Glomerular visceral epithelial cell (primary cell): Measurements from ENCODE around the gene MRPL52.
"Not testable (repeated sequence)": the region's sequence is repeated elsewhere in the genome, so short reads cannot be mapped to it uniquely, and the experiment has no call there.

ENCODE experiments used
- DNase-seq: peaks from one replicate; pipeline ENCODE4 v3.0.0-alpha.2; 2016; ENCODE audit errors: extremely low spot score

Gene MRPL52

GRCh38 chr14:22837750-22838538 lies 8.3 kb downstream of the MRPL52 start:
- peak; percentile 67 for DNase-seq

DNA sequence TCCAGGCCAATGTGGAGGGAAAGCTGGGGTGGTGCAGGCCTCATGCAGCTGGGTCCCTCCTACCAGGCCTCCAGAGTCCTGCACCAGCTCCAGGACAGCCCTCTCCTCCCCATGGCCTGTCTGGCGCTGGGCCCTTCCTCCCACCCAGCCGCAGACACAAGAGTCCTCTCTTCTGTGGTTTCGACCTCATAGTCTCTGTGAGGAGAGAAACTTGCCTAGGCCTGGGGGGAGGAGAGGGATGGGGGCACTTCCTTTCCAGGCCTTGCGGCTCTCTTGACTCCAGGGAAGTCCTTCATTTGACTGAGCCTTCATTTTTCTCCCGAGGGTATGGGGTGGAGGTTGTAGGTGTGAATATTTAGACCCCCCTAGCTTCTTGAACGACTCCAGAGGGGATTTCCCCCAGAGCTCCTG lies 8.9 kb downstream of the MRPL52 start:
- DNase-seq: peak; percentile 86

GRCh38 chr14:22839159-22839779 lies 9.6 kb downstream of the MRPL52 start:
- no peak for DNase-seq

- no peak for DNase-seq
Measured at GRCh38 chr14:22841311-22841710, 11.6 kb downstream of the MRPL52 start.

GRCh38 chr14:22841769-22842168 lies 12.1 kb downstream of the MRPL52 start:
- DNase-seq: no peak

- DNase-seq: no peak
Measured at GRCh38 chr14:22842211-22843122, 12.8 kb downstream of the MRPL52 start.

DNA sequence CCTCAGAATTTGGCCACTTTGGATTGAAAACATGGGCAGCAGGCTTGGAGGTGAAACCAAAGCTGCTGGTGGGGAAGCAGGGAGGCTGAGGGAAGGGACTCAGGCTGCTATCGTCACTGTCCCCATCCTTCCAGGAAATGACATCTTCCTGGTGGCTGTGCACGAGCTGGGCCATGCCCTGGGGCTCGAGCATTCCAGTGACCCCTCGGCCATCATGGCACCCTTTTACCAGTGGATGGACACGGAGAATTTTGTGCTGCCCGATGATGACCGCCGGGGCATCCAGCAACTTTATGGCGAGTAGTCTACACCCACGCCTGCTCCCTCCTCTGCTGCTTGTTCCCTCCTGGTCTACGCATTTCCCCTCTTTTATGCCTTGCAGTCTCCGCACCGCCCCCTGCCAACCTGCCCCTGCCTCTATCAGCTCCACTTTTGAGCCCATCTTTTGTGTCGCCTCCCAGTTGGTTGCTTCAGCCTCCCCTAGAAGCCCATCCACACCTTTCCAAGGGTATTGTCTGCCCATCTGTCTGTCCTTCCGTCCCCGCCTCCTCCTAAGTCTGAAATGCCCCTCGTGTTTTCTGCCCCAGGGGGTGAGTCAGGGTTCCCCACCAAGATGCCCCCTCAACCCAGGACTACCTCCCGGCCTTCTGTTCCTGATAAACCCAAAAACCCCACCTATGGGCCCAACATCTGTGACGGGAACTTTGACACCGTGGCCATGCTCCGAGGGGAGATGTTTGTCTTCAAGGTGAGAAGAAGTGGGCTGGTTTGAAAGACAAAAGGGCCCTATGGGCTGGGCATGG lies 13.6 kb downstream of the MRPL52 start:
- DNase-seq: no peak

DNA sequence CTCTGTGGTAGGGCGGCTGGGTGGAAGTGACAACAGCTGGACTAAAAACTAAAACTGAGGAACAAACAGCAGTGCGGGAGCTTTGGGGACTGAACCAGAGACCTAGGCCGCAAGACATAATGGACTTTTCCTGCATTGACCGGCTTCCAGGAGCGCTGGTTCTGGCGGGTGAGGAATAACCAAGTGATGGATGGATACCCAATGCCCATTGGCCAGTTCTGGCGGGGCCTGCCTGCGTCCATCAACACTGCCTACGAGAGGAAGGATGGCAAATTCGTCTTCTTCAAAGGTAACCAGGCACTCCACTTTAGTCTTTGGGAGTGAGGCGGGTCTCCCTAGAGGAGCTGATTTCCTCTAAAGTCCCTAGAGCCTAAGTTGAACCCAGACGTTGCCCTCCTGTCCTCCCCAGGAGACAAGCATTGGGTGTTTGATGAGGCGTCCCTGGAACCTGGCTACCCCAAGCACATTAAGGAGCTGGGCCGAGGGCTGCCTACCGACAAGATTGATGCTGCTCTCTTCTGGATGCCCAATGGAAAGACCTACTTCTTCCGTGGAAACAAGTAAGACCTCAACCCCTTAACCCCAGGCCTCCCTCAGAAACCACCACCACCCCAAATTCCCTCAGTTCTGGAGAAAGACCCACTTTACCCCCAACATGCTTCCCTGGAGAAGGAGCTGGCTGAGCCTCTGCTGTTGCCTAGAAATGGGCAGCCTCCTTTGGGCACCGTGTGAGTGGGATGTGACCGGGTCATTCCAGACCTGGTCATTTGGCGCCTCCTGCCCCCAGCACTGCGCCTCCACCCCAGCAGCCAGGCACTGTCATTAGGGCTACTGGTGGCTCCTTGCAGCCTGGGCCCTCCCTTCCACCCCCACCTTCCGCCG lies 14.8 kb downstream of the MRPL52 start:
- DNase-seq: no peak

DNA sequence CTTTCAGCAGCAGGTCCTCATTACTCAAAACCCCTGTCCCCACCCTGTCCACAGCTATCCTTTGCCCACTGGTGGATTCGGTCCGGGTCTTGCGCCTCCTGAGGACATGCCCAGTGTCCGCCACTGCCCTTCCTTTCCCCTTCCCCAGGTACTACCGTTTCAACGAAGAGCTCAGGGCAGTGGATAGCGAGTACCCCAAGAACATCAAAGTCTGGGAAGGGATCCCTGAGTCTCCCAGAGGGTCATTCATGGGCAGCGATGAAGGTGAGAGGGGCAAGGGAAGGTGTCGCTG lies 15.4 kb downstream of the MRPL52 start:
- DNase-seq: no peak

DNA sequence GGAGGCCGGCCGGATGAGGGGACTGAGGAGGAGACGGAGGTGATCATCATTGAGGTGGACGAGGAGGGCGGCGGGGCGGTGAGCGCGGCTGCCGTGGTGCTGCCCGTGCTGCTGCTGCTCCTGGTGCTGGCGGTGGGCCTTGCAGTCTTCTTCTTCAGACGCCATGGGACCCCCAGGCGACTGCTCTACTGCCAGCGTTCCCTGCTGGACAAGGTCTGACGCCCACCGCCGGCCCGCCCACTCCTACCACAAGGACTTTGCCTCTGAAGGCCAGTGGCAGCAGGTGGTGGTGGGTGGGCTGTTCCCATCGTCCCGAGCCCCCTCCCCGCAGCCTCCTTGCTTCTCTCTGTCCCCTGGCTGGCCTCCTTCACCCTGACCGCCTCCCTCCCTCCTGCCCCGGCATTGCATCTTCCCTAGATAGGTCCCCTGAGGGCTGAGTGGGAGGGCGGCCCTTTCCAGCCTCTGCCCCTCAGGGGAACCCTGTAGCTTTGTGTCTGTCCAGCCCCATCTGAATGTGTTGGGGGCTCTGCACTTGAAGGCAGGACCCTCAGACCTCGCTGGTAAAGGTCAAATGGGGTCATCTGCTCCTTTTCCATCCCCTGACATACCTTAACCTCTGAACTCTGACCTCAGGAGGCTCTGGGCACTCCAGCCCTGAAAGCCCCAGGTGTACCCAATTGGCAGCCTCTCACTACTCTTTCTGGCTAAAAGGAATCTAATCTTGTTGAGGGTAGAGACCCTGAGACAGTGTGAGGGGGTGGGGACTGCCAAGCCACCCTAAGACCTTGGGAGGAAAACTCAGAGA lies 16.3 kb downstream of the MRPL52 start:
- no peak for DNase-seq

DNA sequence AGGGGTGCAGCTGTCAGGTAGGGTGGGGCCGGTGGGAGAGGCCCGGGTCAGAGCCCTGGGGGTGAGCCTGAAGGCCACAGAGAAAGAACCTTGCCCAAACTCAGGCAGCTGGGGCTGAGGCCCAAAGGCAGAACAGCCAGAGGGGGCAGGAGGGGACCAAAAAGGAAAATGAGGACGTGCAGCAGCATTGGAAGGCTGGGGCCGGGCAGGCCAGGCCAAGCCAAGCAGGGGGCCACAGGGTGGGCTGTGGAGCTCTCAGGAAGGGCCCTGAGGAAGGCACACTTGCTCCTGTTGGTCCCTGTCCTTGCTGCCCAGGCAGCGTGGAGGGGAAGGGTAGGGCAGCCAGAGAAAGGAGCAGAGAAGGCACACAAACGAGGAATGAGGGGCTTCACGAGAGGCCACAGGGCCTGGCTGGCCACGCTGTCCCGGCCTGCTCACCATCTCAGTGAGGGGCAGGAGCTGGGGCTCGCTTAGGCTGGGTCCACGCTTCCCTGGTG lies 17.2 kb downstream of the MRPL52 start:
- no peak for DNase-seq

DNA sequence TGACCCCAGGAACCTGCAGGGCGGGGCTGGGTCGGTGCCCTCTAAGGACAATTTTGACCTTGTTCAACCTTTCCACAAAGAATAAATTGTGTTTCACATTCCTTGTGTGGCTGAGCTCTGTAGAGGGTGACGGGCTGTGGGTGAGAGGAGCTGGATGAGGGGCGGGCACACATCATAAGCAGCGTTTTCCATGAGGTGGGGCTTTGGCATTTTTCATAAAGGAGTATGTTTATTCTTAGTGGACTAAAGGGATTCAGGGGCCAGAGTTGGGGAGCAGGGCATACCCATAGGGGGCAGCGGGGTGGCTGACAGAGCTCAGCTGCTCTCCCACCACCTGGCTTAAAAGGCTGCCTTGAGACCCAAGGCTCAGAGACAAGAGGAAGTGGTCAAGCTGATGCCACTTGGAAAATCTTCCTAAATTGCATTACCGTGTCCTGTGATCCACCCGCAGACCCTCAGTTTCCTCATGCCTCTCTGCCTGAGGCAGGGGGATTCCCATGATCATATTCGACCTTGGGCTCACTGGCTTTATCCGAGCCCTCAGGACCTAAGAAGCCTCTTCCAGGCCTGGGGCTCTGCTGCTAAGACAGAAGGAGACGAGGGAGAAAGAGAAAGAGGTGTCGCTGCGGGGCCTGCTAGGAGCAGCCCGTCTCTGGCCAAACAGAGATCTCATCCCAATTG lies 18.1 kb downstream of the MRPL52 start:
- DNase-seq: peak; percentile 67

- peak; percentile 81 for DNase-seq
Measured at GRCh38 chr14:22848351-22849164, 18.9 kb downstream of the MRPL52 start.

DNA sequence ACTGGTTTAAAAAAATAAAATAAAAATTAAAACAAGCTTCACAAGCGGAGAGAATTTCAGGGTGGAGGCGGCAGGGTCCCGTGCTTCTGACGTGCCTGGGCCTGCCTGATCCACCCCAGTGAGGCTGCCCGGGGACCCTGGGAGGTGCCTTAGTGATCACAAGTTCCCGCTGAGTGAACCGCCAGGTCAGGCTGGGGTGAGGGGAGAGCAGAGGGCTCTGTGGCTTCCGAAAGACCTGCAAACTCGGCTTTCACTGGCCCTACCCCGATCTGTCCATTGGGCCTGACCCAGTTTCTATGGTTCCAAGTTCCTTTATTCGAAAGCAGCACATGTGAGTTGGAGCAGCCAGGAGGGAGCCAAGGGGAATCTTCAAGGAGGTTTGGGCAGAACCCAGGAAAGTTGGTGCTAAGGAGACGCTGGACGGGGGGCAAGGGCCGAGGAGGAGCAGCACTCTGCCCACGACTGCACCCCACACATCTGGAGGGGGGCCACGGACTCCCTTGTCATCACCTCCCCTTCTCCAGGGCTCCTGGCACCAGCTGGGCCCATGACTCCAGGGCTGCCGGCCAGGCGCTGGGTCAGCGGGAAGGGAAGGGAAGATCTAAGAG lies 19.6 kb downstream of the MRPL52 start:
- peak; percentile 51 for DNase-seq

GRCh38 chr14:22850944-22851764 lies 21.5 kb downstream of the MRPL52 start:
- DNase-seq: peak; percentile 96

DNA sequence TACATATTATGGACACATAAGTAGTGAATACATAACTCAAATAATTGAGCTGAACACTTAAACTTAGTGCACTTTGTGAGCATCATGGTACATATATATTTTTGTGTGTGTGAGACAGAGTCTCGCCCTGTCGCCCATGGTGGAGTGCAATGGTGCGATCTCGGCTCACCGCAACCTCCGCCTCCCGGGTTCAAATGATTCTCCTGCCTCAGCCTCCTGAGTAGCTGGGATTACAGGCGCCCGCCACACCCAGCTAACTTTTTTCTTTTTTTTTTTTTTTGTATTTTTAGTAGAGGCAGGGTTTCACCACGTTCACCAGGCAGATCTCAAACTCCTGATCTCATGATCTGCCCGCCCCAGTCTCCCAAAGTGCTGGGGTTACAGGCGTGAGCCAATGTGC lies 22.5 kb downstream of the MRPL52 start:
- DNase-seq: not testable (repeated sequence)

DNA sequence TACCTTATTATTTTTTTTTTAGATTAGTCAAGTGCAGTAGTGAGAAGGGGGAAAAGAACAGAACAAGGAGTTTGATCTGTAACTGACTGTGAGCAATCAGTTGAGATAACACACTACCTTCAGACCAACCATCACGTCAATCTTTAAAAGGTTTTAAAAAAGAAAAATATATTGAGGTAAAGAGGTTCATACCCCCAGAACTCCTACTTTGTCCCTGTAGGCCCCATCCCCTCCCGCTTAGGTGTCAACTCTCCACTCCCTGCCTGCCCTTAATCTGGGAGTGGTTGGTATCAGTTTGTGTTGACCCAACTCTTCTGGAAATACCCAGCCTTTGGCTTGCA lies 22.9 kb downstream of the MRPL52 start:
- DNase-seq: no peak
